Activated CD4-positive, alpha-beta T cell treated with anti-CD3 and anti-CD28 coated beads for 48 hours (primary cell): Measurements from ENCODE around the gene AP2A2.

ENCODE experiments used
- DNase-seq: peaks from one replicate; pipeline ENCODE4 v3.0.0-alpha.2; 2020

The AP2A2 gene

DNA sequence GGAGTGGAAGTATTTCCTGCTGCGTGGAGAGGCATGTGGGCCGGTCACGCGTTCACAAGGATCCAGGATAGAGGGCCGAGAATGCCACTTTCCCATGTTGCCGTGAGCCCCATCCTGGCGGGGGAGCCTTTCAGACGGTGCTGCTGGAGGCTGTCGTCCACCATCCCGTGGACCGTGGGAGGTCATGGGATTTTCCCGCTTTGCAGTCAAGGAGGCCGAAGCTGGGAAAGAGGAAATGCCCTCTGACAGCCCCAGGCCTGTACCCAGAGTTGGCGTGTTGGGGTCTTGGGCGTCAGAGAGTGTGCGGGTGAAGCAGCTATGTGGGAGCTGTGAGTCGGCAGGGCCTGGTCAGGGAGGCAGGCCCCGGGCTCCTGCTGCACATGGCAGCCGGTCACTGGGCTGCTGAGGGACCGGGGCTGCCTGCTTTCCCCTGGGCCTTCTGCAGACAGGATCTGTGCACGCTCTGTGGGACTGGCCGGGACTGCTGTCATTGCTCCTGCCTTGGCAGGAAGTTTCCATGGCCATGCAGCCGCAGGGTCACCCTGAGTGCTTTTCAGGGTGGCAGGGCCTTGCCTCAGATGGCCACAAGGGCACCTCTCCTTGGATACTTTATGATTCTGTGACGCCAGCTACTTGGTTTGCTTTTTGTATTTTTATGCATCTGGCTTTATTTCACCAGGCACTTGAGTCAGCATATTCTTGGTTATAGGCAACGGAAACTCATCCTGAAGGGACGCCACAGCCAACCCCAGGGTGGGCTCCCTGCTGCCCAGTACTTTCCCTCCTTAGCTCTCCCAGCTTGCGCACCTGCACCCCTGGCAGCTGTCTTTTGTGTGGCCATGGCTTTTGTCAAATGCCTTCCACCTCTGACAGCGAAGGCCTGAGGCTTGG, 52.4 kb downstream of the AP2A2 start:
- no peak for DNase-seq

DNA sequence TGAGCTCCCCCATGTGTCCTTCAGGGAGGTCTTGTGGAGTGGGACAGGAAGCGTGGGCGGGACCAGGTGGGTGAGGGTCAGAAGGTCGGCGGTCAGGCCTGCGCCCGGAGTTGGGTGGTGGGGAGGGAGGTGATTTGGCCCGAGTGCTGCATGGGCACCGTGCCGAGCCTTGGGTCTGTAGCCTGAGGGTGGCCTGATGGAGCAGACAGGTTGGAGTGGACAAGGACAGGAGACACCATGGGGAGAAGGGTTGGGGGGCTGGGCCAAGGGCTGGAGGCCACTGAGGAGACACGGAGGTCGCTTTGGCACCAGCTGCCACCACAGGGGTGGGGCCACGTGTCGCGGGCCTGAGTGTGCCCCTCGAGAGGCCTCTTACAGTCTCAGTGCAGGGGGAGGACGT, 53.1 kb downstream of the AP2A2 start:
- no peak for DNase-seq

DNA sequence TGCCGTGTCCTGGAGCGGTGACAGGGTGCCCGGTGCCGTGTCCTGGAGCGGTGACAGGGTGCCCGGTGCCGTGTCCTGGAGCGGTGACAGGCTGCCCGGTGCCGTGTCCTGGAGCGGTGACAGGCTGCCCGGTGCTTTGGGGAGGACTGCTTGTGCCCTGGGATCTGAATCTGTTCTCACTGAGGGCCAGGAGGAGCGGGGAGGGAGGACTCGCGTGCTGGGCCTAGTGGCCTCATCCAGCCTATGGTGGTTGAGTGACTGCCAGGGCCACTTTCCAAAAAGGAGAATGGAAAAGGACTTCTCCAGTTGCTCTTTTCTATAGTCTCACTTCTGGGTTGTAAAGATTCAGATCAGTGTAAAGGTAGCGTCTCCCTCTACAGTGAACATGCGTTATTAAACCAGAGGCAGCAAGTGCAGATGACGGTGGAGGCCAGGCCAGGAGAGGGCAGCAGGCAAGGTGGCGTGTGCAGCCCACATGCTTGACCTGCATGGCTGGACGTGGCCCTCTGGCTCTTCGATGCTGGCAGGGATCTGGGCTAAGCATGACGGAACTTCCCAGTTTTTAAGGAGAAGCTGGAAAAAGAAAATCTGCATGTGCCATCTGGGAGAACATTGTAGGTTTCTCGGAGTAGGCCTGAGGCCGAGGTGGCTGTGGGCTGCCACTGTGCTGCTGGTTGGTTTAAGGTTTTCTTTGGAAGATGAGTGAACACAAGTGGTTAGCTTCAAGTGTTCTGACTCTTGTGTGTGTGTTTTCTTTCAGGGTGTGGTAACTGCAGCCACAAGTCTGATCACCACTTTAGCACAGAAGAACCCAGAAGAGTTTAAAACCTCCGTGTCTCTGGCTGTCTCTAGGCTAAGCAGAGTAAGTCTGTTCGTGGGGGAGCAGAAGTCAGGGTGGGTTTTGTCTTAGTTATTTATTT, 55.0 kb downstream of the AP2A2 start:
- DNase-seq, result no peak

DNA sequence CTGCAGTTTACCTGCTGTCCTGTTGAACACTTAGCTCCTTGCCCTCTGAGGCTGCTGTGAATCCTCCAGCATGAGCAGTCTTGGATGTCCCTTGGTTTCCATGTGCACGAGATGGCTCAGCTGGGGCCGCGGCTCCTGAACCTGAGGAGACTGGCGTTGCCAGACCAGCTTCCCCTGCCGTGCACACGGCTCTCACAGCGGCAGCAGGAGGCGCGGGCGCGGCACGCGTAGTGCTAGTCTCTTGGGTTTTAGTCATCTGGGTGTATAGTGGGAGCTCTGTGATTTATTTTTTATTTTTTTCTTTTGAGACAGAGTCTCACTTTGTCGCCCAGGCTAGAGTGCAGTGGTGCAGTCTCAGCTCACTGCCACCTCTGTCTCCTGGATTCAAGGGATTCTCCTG, 56.1 kb downstream of the AP2A2 start:
- DNase-seq, result no peak

DNA sequence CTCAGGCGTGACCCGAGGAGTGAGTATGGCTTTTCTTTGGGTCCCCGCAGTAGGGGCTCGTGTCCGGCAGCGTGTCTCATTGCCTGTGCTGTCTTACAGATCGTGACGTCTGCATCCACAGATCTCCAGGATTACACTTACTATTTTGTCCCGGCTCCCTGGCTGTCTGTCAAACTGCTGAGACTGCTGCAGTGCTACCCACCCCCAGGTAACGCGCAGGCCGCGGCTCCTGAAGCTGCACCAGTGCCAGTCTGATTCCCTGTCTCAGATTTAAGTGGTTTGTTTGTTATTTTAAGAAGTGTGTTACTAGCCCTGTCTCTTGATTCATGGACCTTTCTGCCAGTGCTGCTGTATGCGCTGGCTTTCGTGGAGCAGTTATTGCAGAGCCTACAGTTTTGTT, 58.9 kb downstream of the AP2A2 start:
- DNase-seq, result no peak

DNA sequence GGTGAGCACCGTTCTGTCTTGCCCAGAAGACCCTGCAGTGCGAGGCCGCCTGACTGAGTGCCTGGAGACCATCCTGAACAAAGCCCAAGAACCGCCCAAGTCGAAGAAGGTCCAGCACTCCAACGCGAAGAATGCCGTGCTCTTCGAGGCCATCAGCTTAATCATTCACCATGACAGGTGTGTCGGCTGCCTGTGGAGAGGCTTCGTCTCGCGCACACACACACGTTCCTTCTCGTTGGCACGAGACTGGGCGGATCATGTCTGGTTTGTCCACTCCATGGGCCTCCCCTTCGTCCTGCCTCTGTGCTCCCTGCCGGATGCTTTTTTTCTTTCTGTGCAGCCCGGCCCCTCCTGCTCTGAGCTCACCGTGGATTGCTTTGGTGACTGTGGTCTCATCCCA, 59.7 kb downstream of the AP2A2 start:
- DNase-seq, result no peak

DNA sequence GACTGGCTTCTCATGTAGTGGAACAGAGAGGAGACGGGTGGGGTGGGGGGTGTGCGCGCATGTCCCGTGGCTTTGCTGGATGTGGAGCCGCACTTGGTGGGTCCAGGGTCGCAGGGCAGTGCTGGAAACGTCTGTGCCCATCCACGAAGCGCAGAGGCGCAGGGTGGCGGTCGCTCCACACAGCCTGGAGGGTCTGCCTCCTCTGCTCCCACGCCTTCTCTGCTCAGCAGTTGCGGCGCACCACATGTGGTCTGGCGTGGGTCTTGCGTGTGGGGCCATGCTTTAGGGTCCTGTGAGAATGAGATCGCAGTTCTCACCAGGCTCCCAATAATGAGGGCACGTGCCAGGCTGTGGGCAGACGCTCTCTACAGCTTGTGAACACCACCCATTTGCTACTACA, 60.2 kb downstream of the AP2A2 start:
- no peak for DNase-seq

DNA sequence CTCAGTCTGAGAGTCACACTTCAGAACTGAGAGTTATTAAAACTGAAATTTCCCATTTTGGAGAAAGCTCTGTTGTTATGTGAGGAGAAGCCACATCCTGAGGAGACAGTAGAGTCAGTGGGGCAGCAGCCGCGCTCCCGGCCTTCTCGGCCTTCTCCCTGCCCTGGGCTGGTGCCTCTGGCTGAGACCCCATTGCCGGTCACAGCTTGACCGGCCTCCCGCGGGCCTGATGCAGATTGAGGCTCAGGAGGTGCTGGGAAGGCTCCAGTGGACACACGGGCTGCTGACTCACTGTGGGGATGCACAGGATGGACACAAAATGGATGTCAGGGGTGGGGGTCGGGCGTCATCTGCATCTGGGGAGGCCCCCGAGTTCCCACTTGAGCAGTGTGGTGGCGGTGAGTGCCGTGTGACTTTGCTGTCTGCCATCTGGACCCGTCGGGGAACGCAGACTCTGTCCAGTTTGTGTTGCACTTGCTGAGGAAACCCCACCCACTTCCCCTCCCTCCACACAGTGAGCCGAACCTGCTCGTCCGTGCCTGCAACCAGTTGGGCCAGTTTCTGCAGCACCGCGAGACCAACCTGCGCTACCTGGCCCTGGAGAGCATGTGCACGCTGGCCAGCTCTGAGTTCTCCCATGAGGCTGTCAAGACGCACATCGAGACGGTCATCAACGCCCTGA, 60.7 kb downstream of the AP2A2 start:
- no peak for DNase-seq

DNA sequence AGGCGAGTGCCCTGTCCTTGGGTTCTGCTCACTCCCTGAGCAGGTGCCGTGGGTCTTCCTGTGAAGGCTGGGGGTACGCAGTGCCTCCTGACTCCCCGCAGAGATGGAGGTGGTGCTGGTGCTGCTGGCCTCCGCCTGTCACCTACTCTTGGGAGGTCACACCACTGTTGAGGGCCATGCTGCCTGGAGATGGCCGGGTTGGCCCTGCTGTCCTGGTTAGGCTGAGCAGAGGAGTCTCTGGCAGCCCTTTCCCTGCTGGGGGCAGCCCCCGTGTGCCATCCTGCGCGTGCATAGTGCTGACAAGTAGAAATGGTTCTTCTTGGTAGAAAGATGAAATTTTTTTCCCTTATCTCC, 61.3 kb downstream of the AP2A2 start:
- DNase-seq, result no peak

DNA sequence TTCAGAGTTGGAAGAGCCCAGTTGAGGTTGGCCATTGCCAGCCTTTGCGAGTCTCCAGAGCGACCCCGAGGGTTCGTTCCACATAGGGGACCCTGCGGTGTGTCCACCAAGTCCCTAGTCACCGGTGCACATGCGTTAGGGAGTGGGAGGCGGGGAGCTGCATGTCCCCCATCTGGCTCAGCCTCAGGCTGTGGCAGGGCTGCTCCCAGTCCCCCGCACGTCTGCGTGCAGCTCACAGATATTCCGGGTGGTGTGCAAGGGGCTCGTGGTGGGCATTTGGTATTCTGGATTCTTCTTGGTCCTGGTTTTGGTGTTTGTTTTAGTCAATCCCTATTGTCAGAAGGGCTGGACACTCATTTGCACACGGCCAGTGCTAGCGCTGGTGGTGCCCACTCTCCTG, 62.0 kb downstream of the AP2A2 start:
- DNase-seq, result no peak

DNA sequence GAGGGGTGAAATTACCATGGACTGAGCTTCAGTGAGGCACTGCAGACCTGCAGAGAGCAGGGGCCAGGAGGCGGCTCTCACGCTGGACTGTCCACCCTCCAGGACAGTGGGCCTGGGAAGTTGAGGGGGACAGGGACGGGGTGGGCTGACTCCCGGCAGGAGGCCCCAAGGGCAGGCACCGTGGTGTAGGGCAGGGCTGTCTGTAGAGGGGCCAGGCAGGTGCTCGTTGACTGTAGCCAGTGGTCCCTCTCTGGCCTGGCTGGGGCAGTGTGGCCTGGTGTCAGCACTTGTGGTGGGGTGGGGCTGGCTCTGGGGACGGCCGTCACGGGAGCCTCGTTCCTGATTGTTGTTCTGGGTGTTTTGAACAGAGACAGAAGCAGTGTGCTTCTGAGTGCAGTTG, 64.4 kb downstream of the AP2A2 start:
- DNase-seq, result no peak

DNA sequence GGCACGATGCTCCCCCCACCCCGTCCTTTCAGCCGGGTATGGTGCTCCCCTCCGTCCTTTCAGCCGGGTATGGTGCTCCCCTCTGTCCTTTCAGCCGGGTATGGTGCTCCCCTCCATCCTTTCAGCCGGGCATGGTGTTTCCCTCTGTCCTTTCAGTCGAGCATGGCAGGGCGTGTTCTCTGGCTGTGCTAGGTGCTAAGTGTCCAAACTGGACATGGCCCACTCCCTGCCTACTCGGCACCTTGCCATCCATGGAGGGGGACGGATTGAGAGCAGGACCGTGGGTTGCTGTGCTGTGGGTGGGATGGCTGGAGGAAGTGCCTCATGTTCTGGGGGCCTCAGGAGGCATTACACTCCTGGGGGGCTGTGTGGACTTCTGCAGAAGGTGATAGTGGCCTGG, 65.4 kb downstream of the AP2A2 start:
- DNase-seq, result no peak

DNA sequence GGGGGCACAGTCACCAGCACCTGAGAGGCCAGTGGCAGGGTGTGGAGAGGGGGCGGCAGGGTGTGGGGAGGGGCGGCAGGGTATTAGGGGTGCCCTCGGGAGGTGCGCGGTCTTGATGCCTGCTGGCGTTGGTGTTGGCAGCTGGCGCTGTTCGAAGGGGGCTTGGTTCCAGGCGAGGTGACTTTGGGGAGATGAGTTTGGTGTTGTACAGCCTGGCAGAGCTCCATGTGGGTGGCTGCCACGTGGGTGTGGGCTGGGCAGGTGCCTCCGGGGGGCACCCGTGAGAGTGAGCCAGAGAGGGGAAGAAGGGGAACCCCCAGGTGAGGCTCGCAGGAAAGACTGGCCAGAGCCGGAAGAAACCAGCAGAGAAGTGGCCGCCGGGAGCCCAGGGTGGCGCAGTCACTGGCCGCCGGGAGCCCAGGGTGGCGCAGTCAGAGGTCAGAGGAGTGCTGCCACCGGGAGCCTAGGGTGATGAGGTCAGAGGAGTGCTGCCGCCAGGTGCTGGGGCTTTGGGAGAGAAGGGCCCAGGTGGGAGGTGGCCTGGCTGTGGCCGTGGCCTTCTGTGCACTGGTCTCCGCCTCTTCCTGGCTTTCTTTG, 66.1 kb downstream of the AP2A2 start:
- no peak for DNase-seq

DNA sequence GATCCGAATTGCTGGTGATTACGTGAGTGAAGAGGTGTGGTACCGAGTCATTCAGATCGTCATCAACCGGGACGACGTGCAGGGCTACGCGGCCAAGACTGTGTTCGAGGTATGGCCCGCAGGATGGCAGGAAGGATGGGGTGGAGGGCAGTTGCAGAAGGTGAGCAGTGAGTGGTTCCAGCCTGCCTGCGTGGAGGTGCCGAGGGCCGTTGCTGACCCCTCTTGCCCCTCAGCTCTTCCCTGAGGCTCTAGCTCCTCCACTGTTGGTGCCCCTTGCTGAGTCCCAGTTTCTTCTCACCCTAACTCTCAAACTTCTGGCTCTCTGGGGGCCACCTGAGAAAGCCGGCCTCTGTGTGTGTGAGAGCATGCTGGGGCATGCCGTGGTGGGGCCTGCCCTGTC, 66.9 kb downstream of the AP2A2 start:
- DNase-seq, result no peak

DNA sequence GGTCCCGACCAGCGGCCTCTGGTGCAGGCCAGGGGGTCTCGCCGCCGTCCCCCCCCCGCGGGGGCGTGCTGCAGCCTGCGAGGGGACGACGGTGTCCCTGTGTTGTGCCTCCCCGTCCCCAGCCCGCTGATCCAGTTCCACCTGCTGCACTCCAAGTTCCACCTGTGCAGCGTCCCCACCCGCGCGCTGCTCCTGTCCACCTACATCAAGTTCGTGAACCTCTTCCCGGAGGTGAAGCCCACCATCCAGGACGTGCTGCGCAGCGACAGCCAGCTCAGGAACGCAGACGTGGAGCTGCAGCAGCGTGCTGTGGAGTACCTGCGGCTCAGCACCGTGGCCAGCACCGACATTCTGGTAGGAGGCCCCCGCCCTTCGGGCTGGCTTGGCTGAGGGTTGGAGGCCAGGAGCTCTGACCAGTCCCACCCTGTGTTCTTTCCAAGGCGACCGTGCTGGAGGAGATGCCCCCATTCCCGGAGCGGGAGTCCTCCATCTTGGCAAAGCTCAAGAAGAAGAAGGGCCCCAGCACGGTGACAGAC, 68.0 kb downstream of the AP2A2 start:
- no peak for DNase-seq

DNA sequence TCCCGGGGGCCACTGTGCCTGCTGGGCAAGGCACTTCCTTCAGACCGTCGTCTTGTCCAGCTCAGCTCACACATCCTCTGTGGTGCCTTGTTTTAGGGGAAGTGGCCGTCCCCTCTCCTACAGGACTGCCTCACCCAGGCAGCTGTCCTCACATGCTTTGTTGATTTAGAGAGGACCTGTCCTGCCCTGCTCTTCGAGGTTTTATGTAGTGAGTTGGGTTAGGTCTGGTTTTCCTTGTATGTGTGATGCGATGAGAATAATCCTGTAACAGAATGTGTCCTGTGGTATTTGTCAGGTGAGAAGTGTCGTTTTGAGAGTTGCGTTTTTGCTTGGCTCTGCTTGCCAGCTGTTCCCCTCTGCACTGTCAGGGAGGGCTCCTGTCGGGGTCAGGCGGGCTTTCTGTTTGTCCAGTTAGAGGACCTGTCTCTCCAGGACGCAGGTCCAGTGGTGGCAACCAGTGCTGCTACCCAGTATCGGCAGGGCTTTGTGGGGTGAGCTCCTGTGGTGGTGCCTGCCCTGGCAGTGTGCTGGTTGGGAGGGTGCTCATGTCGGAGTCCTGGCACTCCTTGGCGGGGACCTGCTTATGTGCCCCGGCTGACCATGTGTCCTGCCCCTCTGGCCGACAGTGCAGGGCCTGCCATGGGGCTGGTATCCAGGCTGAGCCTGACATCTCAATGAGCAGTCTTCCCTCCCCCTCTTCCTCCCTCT, 69.5 kb downstream of the AP2A2 start:
- no peak for DNase-seq

DNA sequence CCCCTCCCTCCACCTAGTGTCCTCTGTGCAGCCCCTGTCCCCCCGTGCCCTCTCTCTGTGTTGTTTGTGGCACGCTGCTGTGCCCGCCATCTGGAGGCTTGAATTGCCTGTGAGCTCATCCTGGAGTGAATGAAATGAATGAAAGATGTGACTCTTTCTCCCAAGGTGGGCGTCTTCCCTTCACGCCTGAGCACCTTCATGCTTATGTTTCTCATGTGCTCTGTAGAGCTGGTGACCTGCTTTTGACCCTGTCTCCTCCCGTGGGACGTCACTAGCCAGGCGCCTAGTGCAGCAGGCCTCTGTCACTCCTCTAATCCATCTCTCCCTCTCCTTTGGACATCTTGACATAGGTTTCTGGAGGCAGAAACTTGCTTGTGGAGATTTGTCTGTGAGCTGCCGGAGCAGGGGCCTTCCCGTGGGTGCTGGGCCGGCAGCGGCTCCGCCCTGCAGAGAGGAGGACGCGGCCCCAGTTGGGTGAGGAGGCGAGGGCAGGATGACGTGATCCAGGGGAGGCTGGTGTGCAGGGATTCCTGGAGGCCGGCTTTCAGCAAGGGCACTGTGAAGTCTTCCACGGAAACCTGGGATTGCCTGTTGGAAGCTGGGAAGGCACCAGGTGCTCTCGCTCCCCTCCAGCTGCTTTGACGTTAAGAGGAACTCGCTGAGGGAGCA, 70.2 kb downstream of the AP2A2 start:
- no peak for DNase-seq

DNA sequence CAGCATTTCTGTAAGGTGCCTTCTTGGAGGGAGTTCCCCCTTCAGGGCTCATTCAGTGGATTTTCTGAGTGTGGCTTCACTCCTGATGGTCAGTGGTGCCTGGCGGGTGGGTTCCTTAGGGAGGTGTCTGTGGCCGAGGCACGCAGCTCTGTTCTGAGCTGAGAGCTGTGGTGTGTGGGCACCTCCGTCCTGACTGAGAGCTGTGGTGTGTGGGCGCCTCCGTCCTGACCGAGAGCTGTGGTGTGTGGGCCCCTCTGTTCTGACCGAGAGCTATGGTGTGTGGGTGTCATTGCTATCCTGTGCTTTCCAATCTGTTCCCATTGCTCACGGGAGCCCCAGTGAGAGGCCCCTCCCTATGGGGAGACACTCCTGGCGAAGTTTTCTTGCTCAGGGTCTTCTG, 71.0 kb downstream of the AP2A2 start:
- DNase-seq, result no peak

DNA sequence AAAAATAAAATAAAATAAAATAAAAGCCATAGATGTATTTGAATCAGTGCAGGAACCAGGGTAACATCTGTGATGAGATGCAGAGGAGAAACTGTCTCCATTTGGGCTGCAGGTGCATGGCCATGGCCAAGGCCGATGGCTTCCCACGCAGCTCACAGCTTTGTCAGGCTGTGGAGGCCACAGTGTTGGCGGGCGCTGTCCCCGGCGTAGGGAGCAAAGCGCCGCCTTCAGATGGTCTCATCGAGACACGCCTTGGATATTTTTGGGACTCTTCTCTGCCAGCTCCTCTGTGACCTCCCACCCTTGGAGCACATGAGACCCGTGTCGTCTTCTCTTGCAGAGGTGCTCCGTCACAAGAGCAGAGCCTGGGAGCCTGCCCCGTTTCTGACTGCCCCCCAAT, 72.2 kb downstream of the AP2A2 start:
- no peak for DNase-seq

DNA sequence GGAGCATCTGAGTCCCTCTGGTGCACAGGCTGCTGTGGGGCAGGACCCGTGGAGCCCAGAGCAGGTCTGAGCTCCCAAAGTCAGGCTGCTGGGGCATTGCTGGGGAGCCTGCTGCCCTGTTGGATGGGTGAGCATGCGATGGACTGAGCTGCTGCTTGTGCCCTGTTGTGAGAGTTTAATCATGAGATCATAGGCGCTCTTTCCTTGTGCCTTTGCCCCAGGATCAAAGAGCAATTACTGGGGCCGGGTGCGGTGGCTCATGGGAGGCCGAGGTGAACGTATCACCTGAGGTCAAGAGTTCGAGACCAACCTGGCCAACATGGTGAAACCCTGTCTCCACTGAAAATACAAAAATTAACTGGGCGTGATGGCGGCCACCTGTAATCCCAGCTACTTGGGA, 73.3 kb downstream of the AP2A2 start:
- DNase-seq, result no peak
